ENCODE measurements around the gene CPED1.

Gene CPED1

DNA sequence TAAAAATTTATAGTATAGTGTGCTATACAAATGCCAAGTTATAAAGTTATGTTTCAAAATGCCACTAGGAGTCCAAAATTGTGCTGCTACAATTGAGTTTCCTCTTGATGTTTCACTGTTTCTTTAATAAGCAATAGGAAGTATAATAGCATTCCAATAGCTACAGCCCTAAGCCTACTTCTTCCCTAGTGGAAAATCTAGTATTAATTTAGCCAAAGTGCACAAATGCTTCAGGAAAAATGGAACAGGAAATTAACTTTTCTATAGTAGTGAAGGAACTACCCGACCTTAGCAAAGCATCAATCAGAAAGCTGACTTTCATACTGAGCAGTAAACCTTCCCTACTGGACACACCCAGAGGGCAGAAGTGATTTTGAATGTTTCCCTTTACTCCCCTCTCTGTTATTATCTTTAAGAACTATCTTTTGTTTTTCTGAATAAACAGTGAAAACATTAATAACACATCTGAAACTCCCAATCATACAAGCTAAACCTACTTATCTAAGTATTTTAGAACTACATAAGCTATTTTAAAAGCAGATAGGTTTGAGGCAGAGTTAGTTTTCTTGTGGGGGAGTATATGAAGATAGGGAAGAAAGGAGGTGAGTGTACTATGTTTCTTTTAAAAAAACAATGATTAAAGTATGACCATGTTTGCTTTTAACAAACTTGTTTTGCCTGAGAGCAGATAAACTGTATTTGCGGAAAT lies 13.7 kb downstream of the CPED1 start:
- TF ChIP-seq TAF1 (IDR thresholded peaks at IDR 0.05; ENCODE audit: borderline replicate concordance, insufficient read depth, low read length) (no peak), SIN3A (IDR thresholded peaks at IDR 0.05; ENCODE audit: borderline replicate concordance, insufficient read depth, low read length) (no peak), FOXP2 (optimal IDR thresholded peaks at IDR 0.05; ENCODE audit: borderline replicate concordance, extremely low read depth, extremely low read length, insufficient read depth) (no peak), POLR2AphosphoS5 (IDR thresholded peaks at IDR 0.05; ENCODE audit: low read depth, low read length) (no peak)
- TF ChIP-seq, protein P1, sequence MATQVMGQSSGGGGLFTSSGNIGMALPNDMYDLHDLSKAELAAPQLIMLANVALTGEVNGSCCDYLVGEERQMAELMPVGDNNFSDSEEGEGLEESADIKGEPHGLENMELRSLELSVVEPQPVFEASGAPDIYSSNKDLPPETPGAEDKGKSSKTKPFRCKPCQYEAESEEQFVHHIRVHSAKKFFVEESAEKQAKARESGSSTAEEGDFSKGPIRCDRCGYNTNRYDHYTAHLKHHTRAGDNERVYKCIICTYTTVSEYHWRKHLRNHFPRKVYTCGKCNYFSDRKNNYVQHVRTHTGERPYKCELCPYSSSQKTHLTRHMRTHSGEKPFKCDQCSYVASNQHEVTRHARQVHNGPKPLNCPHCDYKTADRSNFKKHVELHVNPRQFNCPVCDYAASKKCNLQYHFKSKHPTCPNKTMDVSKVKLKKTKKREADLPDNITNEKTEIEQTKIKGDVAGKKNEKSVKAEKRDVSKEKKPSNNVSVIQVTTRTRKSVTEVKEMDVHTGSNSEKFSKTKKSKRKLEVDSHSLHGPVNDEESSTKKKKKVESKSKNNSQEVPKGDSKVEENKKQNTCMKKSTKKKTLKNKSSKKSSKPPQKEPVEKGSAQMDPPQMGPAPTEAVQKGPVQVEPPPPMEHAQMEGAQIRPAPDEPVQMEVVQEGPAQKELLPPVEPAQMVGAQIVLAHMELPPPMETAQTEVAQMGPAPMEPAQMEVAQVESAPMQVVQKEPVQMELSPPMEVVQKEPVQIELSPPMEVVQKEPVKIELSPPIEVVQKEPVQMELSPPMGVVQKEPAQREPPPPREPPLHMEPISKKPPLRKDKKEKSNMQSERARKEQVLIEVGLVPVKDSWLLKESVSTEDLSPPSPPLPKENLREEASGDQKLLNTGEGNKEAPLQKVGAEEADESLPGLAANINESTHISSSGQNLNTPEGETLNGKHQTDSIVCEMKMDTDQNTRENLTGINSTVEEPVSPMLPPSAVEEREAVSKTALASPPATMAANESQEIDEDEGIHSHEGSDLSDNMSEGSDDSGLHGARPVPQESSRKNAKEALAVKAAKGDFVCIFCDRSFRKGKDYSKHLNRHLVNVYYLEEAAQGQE (IDR thresholded peaks at IDR 0.05; ENCODE audit: insufficient read depth in 1 of 2, low read depth in 2 of 2, low read length in 2 of 2): no peak

- TF ChIP-seq TAF1 (IDR thresholded peaks at IDR 0.05; ENCODE audit: borderline replicate concordance, insufficient read depth, low read length): no peak
Measured at GRCh38 chr7:121002757-121003200, 14.3 kb downstream of the CPED1 start.

GRCh38 chr7:121003986-121004685 lies 15.6 kb downstream of the CPED1 start:
- no peak for TF ChIP-seq POLR2AphosphoS5 (IDR thresholded peaks at IDR 0.05; ENCODE audit: low read depth, low read length)
- TF ChIP-seq, protein P1 (IDR thresholded peaks at IDR 0.05; ENCODE audit: insufficient read depth in 1 of 2, low read depth in 2 of 2, low read length in 2 of 2): no peak
- TF ChIP-seq FOXP2 (optimal IDR thresholded peaks at IDR 0.05; ENCODE audit: borderline replicate concordance, extremely low read depth, extremely low read length, insufficient read depth): no peak
- TF ChIP-seq TAF1 (IDR thresholded peaks at IDR 0.05; ENCODE audit: borderline replicate concordance, insufficient read depth, low read length): no peak
- no peak for TF ChIP-seq SIN3A (IDR thresholded peaks at IDR 0.05; ENCODE audit: borderline replicate concordance, insufficient read depth, low read length)

DNA sequence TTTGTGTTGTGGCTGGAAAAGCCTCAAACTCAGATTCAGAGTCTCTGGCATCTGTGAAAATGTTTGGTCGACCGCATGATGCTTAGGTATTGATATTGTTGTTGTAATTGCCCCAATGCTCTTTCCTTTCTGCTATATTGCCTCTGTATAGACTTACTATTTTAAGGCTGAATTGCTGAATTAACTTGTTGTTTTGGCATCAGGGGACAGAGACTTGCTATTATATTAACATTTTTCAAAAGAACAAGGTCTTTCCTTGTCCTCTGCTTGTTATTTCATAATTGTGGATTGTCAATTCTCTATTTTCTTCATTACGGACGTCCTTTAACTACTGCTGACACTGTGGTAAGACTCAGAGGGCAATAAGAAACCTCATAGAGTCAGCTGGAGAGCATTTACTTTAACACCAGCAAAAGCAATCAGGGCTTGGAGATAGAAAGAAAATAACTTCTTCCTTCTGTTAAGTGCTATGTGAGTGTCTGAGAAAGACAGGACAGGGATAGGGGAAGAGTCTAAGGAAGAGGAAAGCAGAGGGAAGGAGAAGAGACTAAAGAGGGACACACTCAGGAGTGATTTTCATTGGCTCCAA lies 17.6 kb downstream of the CPED1 start:
- TF ChIP-seq SIN3A (IDR thresholded peaks at IDR 0.05; ENCODE audit: borderline replicate concordance, insufficient read depth, low read length) (no peak), FOXP2 (optimal IDR thresholded peaks at IDR 0.05; ENCODE audit: borderline replicate concordance, extremely low read depth, extremely low read length, insufficient read depth) (no peak), TAF1 (IDR thresholded peaks at IDR 0.05; ENCODE audit: borderline replicate concordance, insufficient read depth, low read length) (no peak), POLR2AphosphoS5 (IDR thresholded peaks at IDR 0.05; ENCODE audit: low read depth, low read length) (no peak)
- TF ChIP-seq, protein P1 (IDR thresholded peaks at IDR 0.05; ENCODE audit: insufficient read depth in 1 of 2, low read depth in 2 of 2, low read length in 2 of 2): no peak

DNA sequence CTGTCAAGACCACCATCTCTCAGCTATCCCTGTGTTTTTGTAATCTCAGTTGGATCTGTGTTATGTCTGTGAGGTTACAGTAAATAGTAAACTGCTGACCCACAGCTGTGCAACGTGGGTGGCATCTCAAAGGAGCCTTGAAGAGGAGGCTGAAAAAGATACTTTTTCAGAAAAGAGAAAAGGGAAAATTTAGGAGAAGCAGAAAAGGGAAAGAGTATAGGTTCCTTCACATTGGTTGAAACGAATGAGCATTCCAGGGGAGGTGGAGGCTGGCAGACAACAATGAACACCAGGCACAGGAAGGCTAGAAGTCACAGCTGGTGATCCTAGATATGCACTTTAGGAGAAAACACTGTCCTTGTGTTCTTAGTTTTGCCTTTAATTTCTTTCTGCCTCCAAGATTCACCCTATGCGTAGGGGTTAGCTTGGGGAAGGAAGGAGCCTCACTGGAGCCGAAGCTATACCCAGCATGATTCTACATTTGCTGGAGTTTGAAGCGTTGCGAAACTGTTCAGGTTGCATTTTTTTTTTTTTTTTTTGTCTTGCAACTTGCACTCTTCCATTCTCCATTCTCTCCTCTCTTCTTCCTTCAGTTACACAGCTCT lies 18.3 kb downstream of the CPED1 start:
- TF ChIP-seq SIN3A (IDR thresholded peaks at IDR 0.05; ENCODE audit: borderline replicate concordance, insufficient read depth, low read length) (no peak), TAF1 (IDR thresholded peaks at IDR 0.05; ENCODE audit: borderline replicate concordance, insufficient read depth, low read length) (no peak), POLR2AphosphoS5 (IDR thresholded peaks at IDR 0.05; ENCODE audit: low read depth, low read length) (no peak), FOXP2 (optimal IDR thresholded peaks at IDR 0.05; ENCODE audit: borderline replicate concordance, extremely low read depth, extremely low read length, insufficient read depth) (no peak)
- TF ChIP-seq, protein P1 (IDR thresholded peaks at IDR 0.05; ENCODE audit: insufficient read depth in 1 of 2, low read depth in 2 of 2, low read length in 2 of 2): no peak
